Raji (cell line): Measurements from ENCODE around the gene UBALD1.

Experiments
- POLR2A ChIP-seq: IDR thresholded peaks from 2 replicates; pipeline ENCODE4 v1.6.1; 2011; ENCODE audit warnings: low read depth, low read length, control low read depth; ENCODE audit not compliant: insufficient read depth

UBALD1 gene

GRCh38 chr16:4597174-4597573, 17.5 kb downstream of the UBALD1 start:
- TF ChIP-seq POLR2A = no peak

DNA sequence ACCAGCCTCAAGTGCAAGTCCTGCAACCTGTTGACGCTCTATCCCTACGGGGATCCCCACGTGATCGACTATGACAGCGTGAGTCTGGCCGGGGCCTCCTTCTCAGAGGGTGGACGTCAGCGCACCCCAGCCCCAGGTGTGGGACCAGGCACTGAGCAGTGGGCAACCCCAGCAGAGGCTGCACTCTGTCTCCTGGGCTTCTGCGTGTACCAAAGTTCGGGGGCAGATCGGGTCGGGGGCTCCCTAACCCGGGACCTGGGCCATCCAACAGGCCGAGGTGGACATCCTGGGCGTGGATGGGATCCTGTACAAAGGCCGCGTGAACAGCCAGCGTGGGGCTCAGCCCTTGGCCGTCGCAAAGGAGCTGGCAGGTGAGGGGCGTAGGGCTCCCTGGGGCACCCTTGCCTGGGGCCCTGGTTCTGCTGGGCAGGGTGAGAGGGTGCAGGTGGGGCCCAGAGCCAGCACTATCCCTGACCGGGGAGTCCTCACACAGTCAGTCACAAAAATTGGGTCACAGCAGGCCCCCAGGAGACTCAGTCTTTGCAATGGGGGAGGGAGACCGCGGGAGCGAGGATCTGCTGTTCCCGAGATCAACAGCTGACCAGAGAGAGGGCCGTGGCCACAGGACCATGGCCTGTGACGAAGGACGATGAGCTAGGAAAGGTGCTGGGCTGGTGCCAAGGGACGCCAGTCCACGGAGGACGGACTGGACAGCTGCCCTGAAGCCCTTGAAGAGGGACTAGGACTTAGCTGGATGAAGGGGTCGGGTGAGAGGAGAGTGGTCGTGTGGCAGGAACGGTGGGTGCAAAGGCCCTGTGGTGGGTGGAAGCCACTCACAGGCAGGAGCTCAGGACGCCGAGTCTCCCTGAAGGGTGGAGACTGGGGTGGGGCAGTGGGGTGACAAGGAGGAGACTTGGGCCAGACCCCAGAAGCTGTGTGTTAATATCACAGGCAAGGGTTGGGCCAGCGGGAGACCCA, 20.0 kb downstream of the UBALD1 start:
- TF ChIP-seq POLR2A = no peak

DNA sequence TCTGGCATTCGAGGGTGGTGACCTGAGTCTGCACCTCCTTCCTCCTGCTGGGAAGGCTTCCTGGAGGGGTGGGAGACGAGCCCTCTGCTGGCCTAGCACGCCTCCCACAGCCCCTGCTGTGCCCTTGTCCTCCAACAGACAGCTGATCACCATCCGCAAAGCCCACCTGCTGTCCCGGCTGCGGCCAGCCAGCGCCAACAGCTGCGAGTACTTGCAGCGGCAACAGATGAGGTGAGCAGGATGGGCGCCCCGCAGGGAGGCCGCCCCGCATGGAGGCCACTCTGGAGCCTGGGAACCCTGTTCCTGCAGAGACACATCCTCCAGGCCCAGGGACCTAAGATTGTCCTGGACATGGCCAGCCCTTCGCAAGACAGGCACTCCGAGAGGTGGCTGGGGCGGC, 21.6 kb downstream of the UBALD1 start:
- no peak for TF ChIP-seq POLR2A

DNA sequence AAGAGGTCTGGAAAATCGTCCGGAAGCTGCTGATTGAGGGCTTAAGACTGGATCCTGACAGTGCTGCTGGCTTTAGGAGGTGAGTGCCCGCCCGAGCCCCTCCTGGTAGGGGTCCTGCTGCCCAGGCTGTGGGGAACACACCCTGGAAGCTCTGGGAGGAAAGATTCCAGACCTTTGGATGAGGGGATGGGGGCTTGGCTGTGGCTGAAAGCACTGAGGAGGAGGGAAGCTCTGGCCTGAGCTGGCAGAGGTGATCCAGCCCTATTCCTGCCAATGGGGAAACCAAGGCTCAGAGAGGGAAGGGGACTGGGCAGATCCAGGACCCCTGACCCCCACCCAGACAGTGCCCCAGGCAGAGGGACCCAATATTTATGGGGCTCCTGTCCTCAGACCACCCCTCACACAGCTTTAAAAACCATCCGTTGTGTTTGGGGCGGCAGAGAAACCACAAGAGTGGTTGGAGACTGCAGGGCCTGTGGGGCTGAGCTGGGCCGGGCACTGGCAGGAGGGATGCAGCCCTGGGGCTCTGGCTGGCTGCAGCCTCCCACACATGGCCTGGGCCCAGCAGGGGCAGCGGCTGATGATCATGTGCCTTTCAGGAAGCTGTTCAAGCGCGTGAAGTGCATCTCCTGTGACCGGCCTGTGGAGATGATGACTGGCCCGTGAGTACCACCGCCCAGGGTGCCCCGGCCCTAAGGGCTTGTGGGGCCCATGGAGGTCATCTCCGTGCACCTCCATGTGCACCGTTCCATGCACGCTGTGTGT, 22.8 kb downstream of the UBALD1 start:
- TF ChIP-seq POLR2A = no peak

DNA sequence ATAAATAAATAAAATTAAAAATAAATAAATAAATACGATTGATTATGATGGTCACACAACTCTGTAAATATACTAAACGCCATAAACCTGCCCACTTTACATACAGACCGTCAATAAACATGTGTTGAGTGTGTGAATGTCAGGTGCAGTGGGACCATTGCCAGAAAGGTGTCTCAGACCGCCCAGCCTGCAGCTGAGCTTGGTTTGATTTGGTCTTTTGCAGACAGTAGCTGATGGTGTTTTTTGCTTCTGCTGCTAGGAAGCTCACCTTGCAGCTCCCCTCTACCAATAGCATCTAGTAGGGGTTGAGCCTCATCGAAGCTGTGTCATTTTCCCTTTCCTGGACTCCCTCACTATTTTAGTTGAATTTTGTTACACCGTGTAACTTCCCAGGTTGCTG, 23.5 kb downstream of the UBALD1 start:
- TF ChIP-seq POLR2A = no peak

- TF ChIP-seq POLR2A = no peak
Observed at GRCh38 chr16:4588961-4589360, 25.7 kb downstream of the UBALD1 start.

- TF ChIP-seq POLR2A = no peak
Observed at GRCh38 chr16:4588386-4588785, 26.3 kb downstream of the UBALD1 start.

GRCh38 chr16:4586291-4586690, 28.4 kb downstream of the UBALD1 start:
- no peak for TF ChIP-seq POLR2A

DNA sequence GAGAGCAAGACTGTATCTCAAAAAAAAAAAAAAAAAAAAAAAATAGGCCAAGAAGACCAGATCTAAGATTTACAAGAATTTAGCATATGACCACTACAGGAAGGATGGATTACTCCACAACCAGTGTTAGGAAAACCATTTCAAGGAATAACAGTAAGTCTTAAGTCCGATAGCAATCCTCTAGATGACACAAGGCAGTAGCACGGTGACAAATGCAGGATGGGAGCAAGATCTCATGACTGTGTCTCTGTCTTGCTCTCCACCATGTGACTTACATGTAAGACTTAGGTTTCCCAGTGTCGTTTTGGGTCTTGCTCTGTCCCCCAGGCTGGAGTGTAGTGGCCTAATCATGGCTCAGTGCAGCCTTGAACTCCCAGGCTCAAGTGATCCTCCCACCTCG, 30.8 kb downstream of the UBALD1 start:
- no peak for TF ChIP-seq POLR2A

DNA sequence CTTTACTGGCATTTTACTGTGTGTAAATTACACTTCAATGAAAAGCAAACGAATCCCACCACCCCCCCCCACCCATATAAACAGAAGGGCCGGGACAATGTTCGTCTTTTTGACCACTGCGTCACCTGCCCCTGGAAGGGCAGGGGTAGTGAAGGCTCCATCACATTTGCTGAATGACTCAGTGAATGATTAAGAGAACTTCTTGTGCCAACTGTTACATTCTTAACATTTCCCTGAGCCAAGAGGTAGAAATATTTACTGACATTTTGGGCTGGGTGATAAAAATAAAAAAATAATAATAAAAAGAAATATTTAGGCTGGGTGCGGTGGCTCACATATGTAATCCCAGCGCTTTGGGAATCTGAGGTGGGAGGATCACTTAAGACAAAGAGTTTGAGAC, 34.4 kb downstream of the UBALD1 start:
- no peak for TF ChIP-seq POLR2A

- no peak for TF ChIP-seq POLR2A
Observed at GRCh38 chr16:4578961-4579530, 35.6 kb downstream of the UBALD1 start.

DNA sequence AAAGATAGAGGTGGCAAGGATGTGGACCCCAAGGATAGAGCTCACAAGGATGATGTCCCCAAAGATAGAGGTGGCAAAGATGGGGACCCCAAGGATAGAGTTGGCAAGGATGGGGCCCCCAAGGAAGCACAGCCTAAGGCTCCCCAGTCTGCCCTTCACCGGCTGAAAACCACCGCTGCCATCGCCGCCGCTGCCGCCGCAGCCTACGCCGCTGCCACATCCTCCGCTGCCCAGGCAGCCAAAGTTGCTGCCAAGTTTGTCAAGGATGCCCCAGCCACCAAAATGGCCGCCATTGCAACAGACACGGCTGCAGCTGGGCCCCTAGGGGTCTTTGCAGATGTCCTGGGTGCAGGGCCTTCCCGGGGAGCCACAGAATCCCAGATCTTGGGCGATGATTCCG, 38.7 kb downstream of the UBALD1 start:
- TF ChIP-seq POLR2A = no peak

- TF ChIP-seq POLR2A = no peak
Observed at GRCh38 chr16:4574919-4575705, 39.6 kb downstream of the UBALD1 start.

GRCh38 chr16:4572715-4573114, 42.0 kb downstream of the UBALD1 start:
- TF ChIP-seq POLR2A = no peak
